OCI-LY7 (cell line): ENCODE data around the gene CDH23. TPM values are rescaled to one million over a fixed set of nuclear protein-coding genes. Genes with fewer than 3 reads are reported as not detected.
A peak's percentile ranks its signal among the peaks of the same experiment; 100 is the strongest.

Experiments
- BruUV-seq: library from RNA; stranded (reverse); fragments of 400-500 nt; replicated peaks from 2 replicates; lab custom pipeline; 2021; lab: Mats Ljungman, UMichigan
- CTCF ChIA-PET: fragments of 300-600 bp; sonication (Branson Sonifier 250); formaldehyde crosslinking; loops from one replicate; lab custom pipeline; 2022; ENCODE audit warnings: antibody characterized with exemption; ENCODE audit not compliant: unreplicated experiment; lab: Charles Lee
- POLR2A ChIA-PET: fragments of 300-600 bp; sonication (Branson Sonifier 250); formaldehyde crosslinking; loops from one replicate; lab custom pipeline; 2022; ENCODE audit warnings: antibody characterized with exemption; lab: Charles Lee
- DNase-seq: peaks from one replicate; pipeline ENCODE4 v3.0.0-alpha.2; 2015; ENCODE audit warnings: low spot score
- H2AFZ ChIP-seq: fragments of 200-600 bp; sonication (generic), shearing (Covaris generic); 2 replicates; pipeline ENCODE4 v1.6.1; 2014; ENCODE audit warnings: mild to moderate bottlenecking, antibody characterized with exemption, low read length, moderate library complexity
- H3K27ac ChIP-seq: fragments of 200-600 bp; sonication (generic); 2 replicates; pipeline ENCODE4 v1.5.1; 2014; ENCODE audit warnings: mixed run types, low read depth, mild to moderate bottlenecking, moderate library complexity, low read length, inconsistent platforms; ENCODE audit not compliant: poor library complexity, severe bottlenecking
- H3K36me3 ChIP-seq: fragments of 200-600 bp; sonication (generic); 2 replicates; pipeline ENCODE4 v1.6.1; 2014; ENCODE audit warnings: mild to moderate bottlenecking, antibody characterized with exemption, low read length, moderate library complexity, mixed read lengths; ENCODE audit not compliant: insufficient read depth
- H3K4me1 ChIP-seq: fragments of 200-600 bp; sonication (generic); 2 replicates; pipeline ENCODE4 v1.5.1; 2014; ENCODE audit warnings: mild to moderate bottlenecking, low read length; ENCODE audit not compliant: insufficient read depth, poor library complexity, severe bottlenecking
- H3K4me2 ChIP-seq: fragments of 200-600 bp; sonication (generic); 2 replicates; pipeline ENCODE4 v1.6.1; 2014; ENCODE audit warnings: mild to moderate bottlenecking, low read length
- H3K4me3 ChIP-seq: fragments of 200-600 bp; sonication (generic); 2 replicates; pipeline ENCODE4 v1.5.1; 2014; ENCODE audit warnings: mild to moderate bottlenecking, low read depth, low read length; ENCODE audit not compliant: poor library complexity, severe bottlenecking
- H3K79me2 ChIP-seq: fragments of 200-600 bp; sonication (generic); 2 replicates; pipeline ENCODE4 v1.6.1; 2016; ENCODE audit warnings: low read depth, mild to moderate bottlenecking, low read length, moderate library complexity, mixed read lengths; ENCODE audit not compliant: insufficient read depth
- H3K9me2 ChIP-seq: fragments of 200-600 bp; sonication (generic); 2 replicates; pipeline ENCODE4 v1.6.1; 2016; ENCODE audit warnings: mild to moderate bottlenecking, low read length, mixed read lengths; ENCODE audit not compliant: insufficient read depth
- H3K9me3 ChIP-seq: fragments of 200-600 bp; sonication (generic); 2 replicates; pipeline ENCODE4 v1.6.1; 2014; ENCODE audit warnings: mild to moderate bottlenecking, mixed run types, low read length, mixed read lengths
- H4K20me1 ChIP-seq: fragments of 200-600 bp; sonication (generic); 2 replicates; pipeline ENCODE4 v1.6.1; 2014; ENCODE audit warnings: mild to moderate bottlenecking, antibody characterized with exemption, low read length, moderate library complexity, mixed read lengths; ENCODE audit not compliant: insufficient read depth
- CTCF ChIP-seq: fragments of 200-600 bp; sonication (generic); conservative IDR thresholded peaks from 2 replicates; pipeline ENCODE4 v1.5.1; 2014; ENCODE audit warnings: mild to moderate bottlenecking, antibody characterized with exemption, low read length, moderate library complexity, mixed read lengths
- EZH2phosphoT487 ChIP-seq: fragments of 200-600 bp; sonication (generic); IDR thresholded peaks from 2 replicates; pipeline ENCODE4 v1.6.1; 2018; ENCODE audit warnings: low read depth, borderline replicate concordance, mild to moderate bottlenecking, mixed run types, antibody characterized with exemption, low read length, moderate library complexity, mixed read lengths
- intact Hi-C: fragments of 100-400 bp; cut with micrococcal nuclease; formaldehyde crosslinking; loops from one replicate; pipeline ENCODE4 v1.10.0; 2022; ENCODE audit not compliant: unreplicated experiment
- total RNA-seq, 2 experiments: library from RNA; depleted of rRNA in 1 of 2; stranded (reverse); fragments of >200 nt in 1 of 2; shearing (Covaris generic) in 1 of 2; gene quantifications; 2 replicates each; pipeline ENCODE4 v1.2.3, GENCODE V29; 2014 to 2022

Gene CDH23
- total RNA-seq, 2 experiments from 2014 or later, result 0.92 to 9.9 TPM

GRCh38 chr10:71816936-71817618 lies 420.4 kb downstream of the CDH23 start:
- Histone ChIP-seq H4K20me1 (no peaks in the 10 kb centered on the region), H3K4me2 (no peak overlapping the region), H3K4me1 (peaks cover 5% of the 10 kb centered on the region), H3K4me3 (no peak overlapping the region), H3K9me2 (no peaks in the 10 kb centered on the region), H3K36me3 (peaks cover 72% of the 10 kb centered on the region), H3K9me3 (no peaks in the 10 kb centered on the region), H3K79me2 (no peaks in the 10 kb centered on the region), H2AFZ (no peak overlapping the region), H3K27ac (no peak overlapping the region)
- intact Hi-C loops, result no loop called here
- POLR2A ChIA-PET, result no interaction called here
- CTCF ChIA-PET, result no interaction called here
- DNase-seq, result no peak
- TSS peak; percentile 81 for BruUV-seq
- no peak for TF ChIP-seq EZH2phosphoT487
- no peak for TF ChIP-seq CTCF

GRCh38 chr10:71817831-71818655 lies 421.3 kb downstream of the CDH23 start:
- Histone ChIP-seq H4K20me1 (no peaks in the 10 kb centered on the region), H3K9me2 (no peaks in the 10 kb centered on the region), H2AFZ (no peak overlapping the region), H3K4me1 (no peaks in the 10 kb centered on the region), H3K9me3 (no peaks in the 10 kb centered on the region), H3K4me2 (no peak overlapping the region), H3K79me2 (no peaks in the 10 kb centered on the region), H3K27ac (no peak overlapping the region), H3K36me3 (peaks cover 80% of the 10 kb centered on the region), H3K4me3 (no peak overlapping the region)
- no peak for TF ChIP-seq EZH2phosphoT487
- TF ChIP-seq CTCF, result no peak
- intact Hi-C loops, result no loop called here
- no peak for DNase-seq
- POLR2A ChIA-PET, result interaction anchor here (0.5 to 0.8 kb wide), 3 partner anchors 16 to 941 kb away, joined by 3 to 6 read pairs (median 4); no protein-coding TSS in a partner anchor
- CTCF ChIA-PET, result interaction anchor here (0.9 kb wide), 1 partner anchor 17 kb away, joined by 3 read pairs; no protein-coding TSS in a partner anchor
- no TSS peak for BruUV-seq
